ENCODE measurements around the gene ECT2.

Gene ECT2

DNA sequence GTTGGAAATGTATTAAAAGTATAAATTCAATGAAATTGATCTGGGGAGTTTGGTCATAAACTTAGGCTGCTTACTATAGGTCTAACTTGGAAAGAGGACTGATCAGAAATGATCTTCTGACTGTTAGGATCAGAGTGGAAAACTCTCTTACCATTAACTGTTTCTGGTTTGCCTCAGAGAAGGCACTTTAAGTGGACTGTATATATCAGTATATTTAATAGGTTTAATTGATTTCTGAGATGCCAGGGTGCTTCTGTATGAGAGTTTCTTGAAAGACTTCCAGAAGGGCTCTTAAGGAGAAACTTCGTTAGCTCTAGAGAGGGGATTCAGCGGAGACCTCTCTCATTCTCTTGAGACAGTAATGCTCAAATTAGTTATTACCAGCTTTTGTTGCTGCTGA is 36.5 kb downstream of the ECT2 start:
- no peak for TF ChIP-seq EZH2 (IDR thresholded peaks at IDR 0.05; ENCODE audit: borderline replicate concordance, low read depth, low read length, severe bottlenecking)
- TF ChIP-seq CTCF (IDR thresholded peaks at IDR 0.05; ENCODE audit: borderline replicate concordance, extremely low read depth, low read length, poor library complexity, severe bottlenecking): no peak
- no peak for DNase-seq
- H3K36me3 ChIP-seq (ENCODE audit: insufficient read depth, low read length): peaks cover 92% of the 10 kb centered on the region

GRCh38 chr3:172787746-172788145 is 37.2 kb downstream of the ECT2 start:
- Histone ChIP-seq H3K4me3 (ENCODE audit: low read depth in 1 of 2, low read length in 2 of 2) (no peak overlapping the region), H3K36me3 (ENCODE audit: insufficient read depth, low read length) (peaks cover 92% of the 10 kb centered on the region), H3K27me3 (ENCODE audit: insufficient read depth, low read length, poor library complexity) (no peaks in the 10 kb centered on the region), H3K79me2 (ENCODE audit: insufficient read depth, low read length) (no peaks in the 10 kb centered on the region; the same call in 1 of the 2 replicates), H3K27ac (ENCODE audit: low read length) (no peak overlapping the region), H4K20me1 (ENCODE audit: insufficient read depth, low read length) (no peaks in the 10 kb centered on the region), H3K9ac (ENCODE audit: low read depth, low read length) (no peak overlapping the region), H2AFZ (ENCODE audit: low read depth, low read length) (no peak overlapping the region), H3K4me2 (ENCODE audit: insufficient read depth, low read length) (no peak overlapping the region), H3K4me1 (ENCODE audit: insufficient read depth, low read length) (no peaks in the 10 kb centered on the region), H3K9me3 (ENCODE audit: insufficient read depth, low read length, severe bottlenecking) (no peaks in the 10 kb centered on the region)
- TF ChIP-seq EZH2 (IDR thresholded peaks at IDR 0.05; ENCODE audit: borderline replicate concordance, low read depth, low read length, severe bottlenecking): no peak
- no peak for TF ChIP-seq CTCF (IDR thresholded peaks at IDR 0.05; ENCODE audit: borderline replicate concordance, extremely low read depth, low read length, poor library complexity, severe bottlenecking)
- no peak for ATAC-seq (ENCODE audit: insufficient read depth, low read depth)
- DNase-seq: no peak

More for the DNA sequence above, 36.5 kb downstream of the ECT2 start:
- Histone ChIP-seq H3K27me3 (ENCODE audit: insufficient read depth, low read length, poor library complexity) (no peaks in the 10 kb centered on the region), H3K4me2 (ENCODE audit: insufficient read depth, low read length) (no peak overlapping the region), H4K20me1 (ENCODE audit: insufficient read depth, low read length) (no peaks in the 10 kb centered on the region), H3K9me3 (ENCODE audit: insufficient read depth, low read length, severe bottlenecking) (no peaks in the 10 kb centered on the region), H3K9ac (ENCODE audit: low read depth, low read length) (no peak overlapping the region), H2AFZ (ENCODE audit: low read depth, low read length) (no peak overlapping the region), H3K79me2 (ENCODE audit: insufficient read depth, low read length) (no peaks in the 10 kb centered on the region), H3K4me1 (ENCODE audit: insufficient read depth, low read length) (no peaks in the 10 kb centered on the region), H3K4me3 (ENCODE audit: low read depth in 1 of 2, low read length in 2 of 2) (no peak overlapping the region), H3K27ac (ENCODE audit: low read length) (no peak overlapping the region)
- ATAC-seq (ENCODE audit: insufficient read depth, low read depth): no peak

DNA sequence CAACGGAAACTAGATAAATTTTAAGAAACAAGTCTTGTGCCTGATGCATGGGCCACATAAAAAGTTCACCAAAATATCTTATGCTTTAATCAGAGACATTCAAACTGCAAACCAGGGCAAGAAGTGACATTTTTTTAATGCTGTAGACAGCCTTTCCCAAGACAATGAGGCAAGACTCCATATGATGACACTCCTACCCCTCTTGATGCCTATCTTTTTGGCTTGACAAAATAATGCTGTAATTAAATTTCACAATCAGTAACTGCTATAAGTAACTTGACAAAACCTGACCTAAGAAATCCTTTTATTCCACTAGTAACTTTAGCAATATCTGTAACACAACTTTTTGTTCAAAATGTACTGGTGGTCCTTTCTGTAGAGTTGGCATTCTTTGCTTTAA is 48.7 kb downstream of the ECT2 start:
- Histone ChIP-seq H4K20me1 (ENCODE audit: insufficient read depth, low read length) (no peaks in the 10 kb centered on the region), H3K4me1 (ENCODE audit: insufficient read depth, low read length) (no peaks in the 10 kb centered on the region), H3K27me3 (ENCODE audit: insufficient read depth, low read length, poor library complexity) (no peaks in the 10 kb centered on the region), H3K79me2 (ENCODE audit: insufficient read depth, low read length) (no peaks in the 10 kb centered on the region), H3K4me3 (ENCODE audit: low read depth in 1 of 2, low read length in 2 of 2) (no peak overlapping the region), H3K9me3 (ENCODE audit: insufficient read depth, low read length, severe bottlenecking) (no peaks in the 10 kb centered on the region), H3K4me2 (ENCODE audit: insufficient read depth, low read length) (no peak overlapping the region), H3K36me3 (ENCODE audit: insufficient read depth, low read length) (peaks cover 55% of the 10 kb centered on the region), H2AFZ (ENCODE audit: low read depth, low read length) (no peak overlapping the region), H3K27ac (ENCODE audit: low read length) (no peak overlapping the region), H3K9ac (ENCODE audit: low read depth, low read length) (no peak overlapping the region)
- DNase-seq (no peak), ATAC-seq (ENCODE audit: insufficient read depth, low read depth) (no peak)
- TF ChIP-seq EZH2 (IDR thresholded peaks at IDR 0.05; ENCODE audit: borderline replicate concordance, low read depth, low read length, severe bottlenecking) (no peak), CTCF (IDR thresholded peaks at IDR 0.05; ENCODE audit: borderline replicate concordance, extremely low read depth, low read length, poor library complexity, severe bottlenecking) (no peak)

GRCh38 chr3:172800156-172800555 is 49.6 kb downstream of the ECT2 start:
- Histone ChIP-seq H4K20me1 (ENCODE audit: insufficient read depth, low read length) (no peaks in the 10 kb centered on the region), H3K4me2 (ENCODE audit: insufficient read depth, low read length) (no peak overlapping the region), H3K27ac (ENCODE audit: low read length) (no peak overlapping the region), H3K79me2 (ENCODE audit: insufficient read depth, low read length) (no peaks in the 10 kb centered on the region), H3K9me3 (ENCODE audit: insufficient read depth, low read length, severe bottlenecking) (no peaks in the 10 kb centered on the region), H3K9ac (ENCODE audit: low read depth, low read length) (no peak overlapping the region), H2AFZ (ENCODE audit: low read depth, low read length) (no peak overlapping the region), H3K4me3 (ENCODE audit: low read depth in 1 of 2, low read length in 2 of 2) (no peak overlapping the region), H3K36me3 (ENCODE audit: insufficient read depth, low read length) (peaks cover 61% of the 10 kb centered on the region), H3K27me3 (ENCODE audit: insufficient read depth, low read length, poor library complexity) (no peaks in the 10 kb centered on the region), H3K4me1 (ENCODE audit: insufficient read depth, low read length) (no peaks in the 10 kb centered on the region)
- ATAC-seq (ENCODE audit: insufficient read depth, low read depth): no peak
- DNase-seq: no peak
- TF ChIP-seq CTCF (IDR thresholded peaks at IDR 0.05; ENCODE audit: borderline replicate concordance, extremely low read depth, low read length, poor library complexity, severe bottlenecking) (no peak), EZH2 (IDR thresholded peaks at IDR 0.05; ENCODE audit: borderline replicate concordance, low read depth, low read length, severe bottlenecking) (no peak)
